ENCODE measurements around the gene PAX3. TPM values are rescaled to one million over a fixed set of nuclear protein-coding genes. Genes with fewer than 3 reads are reported as not detected.

The PAX3 gene
- total RNA-seq (2014; rRNA removed; shearing (Covaris generic)) = 4.2 and 5.7 TPM in 2 replicates
- 1.6 and 2.5 TPM in 2 replicates for polyA plus RNA-seq (2014; cell fraction: nucleus; rRNA removed)

GRCh38 chr2:222298311-222299150, at the start of gene PAX3:
PAX3 (minus strand) TSS chr2:222298998; CDS start chr2:222298615, 383 bp downstream.
- peak; percentile 51 for DNase-seq (ENCODE audit: extremely low read depth, low read depth)

GRCh38 chr2:222341331-222341730, 42.5 kb upstream of the PAX3 start:
- DNase-seq (ENCODE audit: extremely low read depth, low read depth) = no peak

DNA sequence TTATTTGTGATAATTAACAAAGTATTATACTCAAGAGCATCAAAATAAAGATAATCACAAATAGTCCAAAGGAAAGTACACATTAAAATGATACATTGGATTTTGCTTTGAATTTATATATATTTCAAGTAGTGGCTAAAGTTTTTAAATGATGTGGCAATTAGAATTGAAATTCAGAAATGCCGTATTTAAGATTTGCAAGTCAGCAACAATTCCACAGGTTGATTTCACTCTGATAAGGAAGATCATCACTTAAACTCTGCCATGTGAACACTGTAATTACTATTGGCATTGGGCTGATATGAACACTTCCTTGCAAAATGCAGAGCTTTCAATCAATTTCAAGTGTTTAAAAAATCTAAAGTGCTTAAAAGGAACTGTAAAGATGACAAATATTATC, 39.6 kb upstream of the PAX3 start:
- DNase-seq (ENCODE audit: extremely low read depth, low read depth) = no peak

GRCh38 chr2:222336931-222337330, 38.1 kb upstream of the PAX3 start:
- DNase-seq (ENCODE audit: extremely low read depth, low read depth) = no peak

DNA sequence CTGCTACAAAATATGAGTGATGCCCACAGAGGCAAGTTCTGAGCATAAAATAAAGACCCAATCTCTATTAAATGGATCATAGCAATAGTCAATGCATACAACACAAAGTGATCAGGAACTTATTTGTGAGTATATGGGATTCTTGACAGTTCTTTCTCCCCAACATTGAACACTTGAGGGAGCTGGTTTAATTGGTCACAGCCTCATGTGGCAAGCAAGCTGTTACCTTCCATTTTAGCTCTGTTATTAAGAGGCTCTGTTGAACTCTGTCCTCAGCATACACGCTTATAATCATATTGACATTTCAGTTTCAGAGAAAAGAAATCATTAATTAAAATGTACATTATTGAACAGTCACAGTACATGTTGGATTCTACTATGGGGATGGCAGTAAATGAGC, 37.6 kb upstream of the PAX3 start:
- no peak for DNase-seq (ENCODE audit: extremely low read depth, low read depth)

GRCh38 chr2:222334914-222335313, 36.1 kb upstream of the PAX3 start:
- no peak for DNase-seq (ENCODE audit: extremely low read depth, low read depth)

DNA sequence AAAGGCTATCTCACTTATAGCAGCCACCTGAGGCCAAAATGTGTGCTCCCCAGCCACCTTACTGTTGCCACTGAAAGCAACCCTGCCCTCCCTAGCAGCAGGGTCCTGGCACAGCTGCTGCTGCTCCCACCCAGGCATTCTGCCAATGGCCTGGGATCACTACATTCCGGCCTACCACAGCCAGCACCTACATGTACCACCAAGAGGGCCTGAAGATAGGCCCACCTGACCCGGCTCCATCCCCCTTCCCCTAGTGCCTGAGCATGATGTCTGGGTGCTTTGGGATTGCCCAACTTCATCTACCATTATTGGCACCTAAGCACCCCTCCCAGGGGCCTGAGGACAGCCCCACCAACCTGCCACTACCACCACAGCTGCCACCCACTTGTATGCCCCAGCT, 34.6 kb upstream of the PAX3 start:
- DNase-seq (ENCODE audit: extremely low read depth, low read depth) = no peak

GRCh38 chr2:222332116-222332515, 33.3 kb upstream of the PAX3 start:
- DNase-seq (ENCODE audit: extremely low read depth, low read depth) = no peak

DNA sequence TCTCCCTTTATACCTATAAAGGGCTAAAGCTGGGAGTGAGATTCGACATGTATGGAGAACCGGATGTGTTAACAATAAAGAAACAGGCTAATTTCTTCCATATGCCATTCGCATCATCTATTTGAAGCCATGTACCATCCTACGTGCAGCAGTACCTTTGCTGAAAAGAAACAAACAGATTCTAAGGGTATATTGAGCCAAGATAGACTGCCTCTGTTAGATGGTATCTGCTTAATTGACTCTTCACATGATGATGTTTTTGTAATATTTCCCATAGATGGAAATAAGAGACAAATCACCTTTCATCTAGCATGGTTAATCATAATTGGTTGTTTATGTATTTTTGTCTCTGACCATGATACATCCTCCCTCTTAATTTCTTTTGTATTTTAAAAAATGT, 32.1 kb upstream of the PAX3 start:
- DNase-seq (ENCODE audit: extremely low read depth, low read depth) = no peak

DNA sequence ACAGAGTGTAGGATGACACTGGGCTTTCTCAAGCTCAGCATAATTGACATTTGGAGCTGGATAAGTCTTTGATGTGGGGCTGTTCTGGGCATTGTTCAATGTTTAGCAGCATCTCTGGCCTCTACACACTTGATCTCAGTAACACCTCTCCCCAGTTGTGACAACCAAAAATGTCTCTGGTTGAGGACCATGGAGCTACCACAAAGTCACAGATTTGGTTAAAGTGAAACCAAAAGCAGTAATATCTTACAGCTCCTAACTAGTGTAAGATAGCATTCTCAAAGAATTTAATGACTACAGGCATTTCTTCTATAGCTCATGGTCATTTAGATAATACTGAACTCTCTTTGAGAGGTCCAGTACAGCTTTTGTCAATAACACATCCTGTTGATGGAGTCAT, 23.4 kb upstream of the PAX3 start:
- no peak for DNase-seq (ENCODE audit: extremely low read depth, low read depth)

GRCh38 chr2:222320436-222321395, 21.9 kb upstream of the PAX3 start:
- DNase-seq (ENCODE audit: extremely low read depth, low read depth) = no peak

DNA sequence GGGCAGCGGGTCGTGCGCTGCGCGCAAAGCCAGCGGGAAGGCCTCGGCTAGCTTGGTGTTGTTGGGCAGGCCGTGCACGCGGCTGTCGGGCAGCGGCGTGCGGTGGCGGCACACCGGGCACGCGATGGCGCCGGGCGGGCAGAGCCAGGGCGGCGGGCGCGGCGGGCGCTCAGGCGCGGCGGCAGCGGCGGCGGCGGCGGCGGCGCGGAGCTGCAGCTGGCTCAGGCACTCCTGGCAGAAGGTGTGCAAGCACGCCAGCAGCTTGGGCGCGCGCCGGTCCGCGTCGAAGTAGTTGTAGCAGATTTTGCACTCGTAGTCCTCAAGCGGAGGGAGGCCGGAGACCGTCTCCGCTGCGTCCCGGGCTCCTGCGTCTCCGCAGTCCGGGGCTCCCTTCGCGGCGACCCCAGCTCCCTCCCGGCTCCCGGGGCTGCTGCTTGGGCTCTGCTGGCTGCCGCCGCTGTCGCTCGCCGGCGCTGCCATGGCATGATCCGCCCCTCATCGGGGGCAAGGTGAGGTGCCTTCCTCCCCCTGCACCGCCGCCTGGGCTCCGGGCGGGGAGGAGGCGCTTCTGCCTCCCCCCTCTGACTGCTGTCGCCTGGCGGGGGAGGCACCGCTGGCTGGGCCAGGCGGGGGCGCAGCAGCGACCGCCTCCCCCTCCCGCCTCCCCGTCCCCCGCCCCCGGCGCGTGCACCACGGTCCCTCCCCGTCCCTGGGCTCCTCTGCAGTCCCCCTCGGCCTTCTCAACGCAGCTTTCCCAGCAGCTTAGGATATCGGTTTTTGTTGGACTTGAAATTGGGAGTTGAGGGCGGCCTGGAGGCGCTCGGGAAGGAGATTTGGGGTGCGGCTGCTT, 21.0 kb upstream of the PAX3 start:
- no peak for DNase-seq (ENCODE audit: extremely low read depth, low read depth)

GRCh38 chr2:222318712-222319585, 20.2 kb upstream of the PAX3 start:
- no peak for DNase-seq (ENCODE audit: extremely low read depth, low read depth)

GRCh38 chr2:222318026-222318711, 19.4 kb upstream of the PAX3 start:
- DNase-seq (ENCODE audit: extremely low read depth, low read depth) = peak; percentile 57

DNA sequence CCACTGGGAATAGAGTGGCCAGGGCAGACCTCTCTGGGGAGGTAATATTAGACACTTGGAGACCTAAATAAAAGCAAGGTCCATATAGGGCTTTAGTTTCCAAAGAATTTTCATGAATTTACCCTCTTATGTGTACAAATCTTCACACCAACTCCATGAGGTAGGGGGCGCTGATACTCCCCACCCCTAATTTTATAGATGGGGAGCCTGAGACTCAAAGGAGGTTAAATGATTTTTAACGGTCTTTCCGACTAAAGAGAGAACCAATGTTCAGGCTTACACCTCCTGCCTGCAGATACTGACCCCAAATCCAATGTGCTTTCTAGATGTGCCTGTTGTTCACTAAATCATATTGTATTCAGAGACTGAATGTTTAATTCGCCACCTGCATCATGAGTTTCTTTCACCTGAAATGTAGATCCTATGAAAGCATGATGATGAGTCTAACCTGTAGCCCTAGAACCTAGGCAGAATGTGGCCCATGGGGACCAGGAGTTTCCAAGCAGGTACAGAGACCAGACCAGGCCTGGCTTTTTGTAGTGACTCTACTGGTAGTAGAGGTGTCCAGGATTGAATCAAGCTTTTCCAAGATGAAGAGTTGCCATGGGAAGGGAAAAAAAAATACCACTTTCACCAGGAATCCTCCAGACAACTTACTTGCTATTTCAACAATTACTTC, 16.8 kb upstream of the PAX3 start:
- DNase-seq (ENCODE audit: extremely low read depth, low read depth) = no peak

- no peak for DNase-seq (ENCODE audit: extremely low read depth, low read depth)
Observed at GRCh38 chr2:222313816-222314215, 15.0 kb upstream of the PAX3 start.

DNA sequence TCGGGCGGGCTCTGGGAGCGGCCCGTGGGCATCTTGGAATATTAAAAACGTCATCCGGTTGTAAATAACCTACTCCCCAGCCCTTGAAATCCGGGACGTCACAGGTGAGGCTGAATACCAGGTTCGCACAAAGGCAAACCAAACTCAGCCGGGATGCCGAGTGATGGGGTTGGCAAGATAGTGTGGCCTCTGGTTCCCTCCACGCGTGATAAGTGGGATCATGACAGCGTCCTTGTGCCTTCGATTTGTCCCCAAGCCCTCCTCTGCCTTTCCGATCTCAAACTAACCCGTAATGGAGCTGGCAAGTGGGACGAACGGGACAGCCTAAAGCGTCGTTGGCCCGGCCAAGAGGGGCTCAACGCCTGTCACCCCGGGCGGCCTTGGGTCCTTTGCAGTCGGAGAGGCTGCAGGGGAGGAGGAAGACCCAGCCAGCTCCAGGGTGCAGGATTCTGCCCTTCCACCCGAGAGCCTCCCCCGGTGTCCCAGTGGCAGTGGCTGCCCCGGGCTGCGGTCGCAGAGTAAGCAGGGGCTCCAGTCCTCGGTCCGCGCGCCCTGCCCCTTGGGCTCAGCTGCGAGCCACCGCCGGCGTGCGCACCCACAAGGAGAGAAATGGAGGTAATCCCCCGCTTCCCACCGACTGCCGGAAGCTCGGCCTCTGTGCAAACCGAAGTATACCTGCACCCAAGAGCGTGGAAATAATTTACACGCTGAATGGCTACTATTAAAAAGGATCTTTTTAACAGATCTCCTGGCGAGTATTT, 13.4 kb upstream of the PAX3 start:
- no peak for DNase-seq (ENCODE audit: extremely low read depth, low read depth)

Data from NCI-H460 (cell line).